PC-3 (cell line): ENCODE measurements around the gene ANTXR2. TPM values are rescaled to one million over a fixed set of nuclear protein-coding genes. Genes with fewer than 3 reads are reported as not detected.

Experiments
- ATAC-seq: fragments of 200-7000 bp; cut with Tn5 transposase; 2 replicates; pipeline ENCODE4 v1.9.1; 2020; ENCODE audit warnings: mild to moderate bottlenecking, moderate library complexity
- BruUV-seq: library from RNA; stranded (reverse); fragments of 400-500 nt; replicated peaks from 2 replicates; lab custom pipeline; 2021; lab: Mats Ljungman, UMichigan
- CTCF ChIA-PET: fragments of 300-600 bp; sonication (Branson Sonifier 250); formaldehyde crosslinking; loops from one replicate; lab custom pipeline; 2022; ENCODE audit warnings: antibody characterized with exemption; lab: Charles Lee
- POLR2A ChIA-PET: fragments of 300-600 bp; sonication (Branson Sonifier 250); formaldehyde crosslinking; loops from one replicate; lab custom pipeline; 2022; ENCODE audit warnings: antibody characterized with exemption; ENCODE audit not compliant: unreplicated experiment; lab: Charles Lee
- DNase-seq: peaks from one replicate; pipeline ENCODE4 v3.0.0-alpha.2; 2015
- H2AFZ ChIP-seq: fragments of 300-600 bp; sonication (generic); 2 replicates; pipeline ENCODE4 v1.6.0; 2016; ENCODE audit warnings: antibody characterized with exemption, low read length
- H3F3A ChIP-seq: fragments of 300-600 bp; sonication (generic); one replicate; pipeline ENCODE4 v1.6.0; 2017; ENCODE audit warnings: antibody characterized with exemption, low read length, control low read depth, mild to moderate bottlenecking; ENCODE audit not compliant: unreplicated experiment
- H3K27ac ChIP-seq: fragments of 300-600 bp; sonication (generic); 2 replicates; pipeline ENCODE4 v1.5.1; 2016; ENCODE audit warnings: mild to moderate bottlenecking, low read length
- H3K27me3 ChIP-seq: fragments of 300-600 bp; sonication (generic); 2 replicates; pipeline ENCODE4 v1.6.1; 2016; ENCODE audit warnings: low read length, mixed read lengths
- H3K36me3 ChIP-seq: fragments of 300-600 bp; sonication (generic); 2 replicates; pipeline ENCODE4 v1.6.1; 2016; ENCODE audit warnings: low read depth, mixed run types, low read length, mixed read lengths
- H3K4me1 ChIP-seq: fragments of 300-600 bp; sonication (generic); 2 replicates; pipeline ENCODE4 v1.5.1; 2016; ENCODE audit warnings: low read length; ENCODE audit not compliant: insufficient read depth
- H3K4me2 ChIP-seq: fragments of 300-600 bp; sonication (generic); 2 replicates; pipeline ENCODE4 v1.6.0; 2016; ENCODE audit warnings: low read length
- H3K4me3 ChIP-seq: fragments of 300-600 bp; sonication (generic); 2 replicates; pipeline ENCODE4 v1.5.1; 2016; ENCODE audit warnings: mild to moderate bottlenecking, low read length, mixed read lengths
- H3K79me2 ChIP-seq: fragments of 300-600 bp; sonication (generic); 2 replicates; pipeline ENCODE4 v1.6.1; 2017; ENCODE audit warnings: low read length, mixed read lengths
- H3K9ac ChIP-seq: fragments of 300-600 bp; sonication (generic); 2 replicates; pipeline ENCODE4 v1.6.0; 2016; ENCODE audit warnings: mild to moderate bottlenecking, low read length
- H3K9me2 ChIP-seq: fragments of 300-600 bp; sonication (generic); replicated peaks from 2 replicates; pipeline ENCODE4 v1.6.1; 2016; ENCODE audit warnings: mixed run types, low read length, mixed read lengths
- H3K9me3 ChIP-seq: fragments of 300-600 bp; sonication (generic); 2 replicates; pipeline ENCODE4 v1.6.1; 2016; ENCODE audit warnings: low read length, mixed read lengths
- H4K20me1 ChIP-seq: fragments of 300-600 bp; sonication (generic); 2 replicates; pipeline ENCODE4 v1.6.1; 2016; ENCODE audit warnings: low read length, mixed read lengths
- CTCF ChIP-seq: fragments of 300-600 bp; sonication (generic); conservative IDR thresholded peaks from 2 replicates; pipeline ENCODE4 v1.5.1; 2017; ENCODE audit warnings: antibody characterized with exemption, low read depth, mild to moderate bottlenecking, low read length
- EZH2 ChIP-seq: fragments of 300-600 bp; sonication (generic); IDR thresholded peaks from one replicate; pipeline ENCODE4 v1.6.1; 2017; ENCODE audit warnings: antibody characterized with exemption, mild to moderate bottlenecking, low read length; ENCODE audit not compliant: unreplicated experiment
- EZH2phosphoT487 ChIP-seq: fragments of 300-600 bp; sonication (generic); IDR thresholded peaks from 2 replicates; pipeline ENCODE4 v1.6.1; 2018; ENCODE audit warnings: mild to moderate bottlenecking, antibody characterized with exemption, low read length, borderline replicate concordance
- intact Hi-C: fragments of 100-400 bp; cut with micrococcal nuclease; formaldehyde crosslinking; loops from 2 replicates; pipeline ENCODE4 v1.9.0; 2023
- total RNA-seq: library from RNA; depleted of rRNA; stranded (reverse); fragments of >200 nt; gene quantifications from 2 replicates; pipeline ENCODE4 v1.2.3, GENCODE V29; 2014

ANTXR2 gene
- total RNA-seq, 1 experiment from 2014 or later: 43.9 TPM

DNA sequence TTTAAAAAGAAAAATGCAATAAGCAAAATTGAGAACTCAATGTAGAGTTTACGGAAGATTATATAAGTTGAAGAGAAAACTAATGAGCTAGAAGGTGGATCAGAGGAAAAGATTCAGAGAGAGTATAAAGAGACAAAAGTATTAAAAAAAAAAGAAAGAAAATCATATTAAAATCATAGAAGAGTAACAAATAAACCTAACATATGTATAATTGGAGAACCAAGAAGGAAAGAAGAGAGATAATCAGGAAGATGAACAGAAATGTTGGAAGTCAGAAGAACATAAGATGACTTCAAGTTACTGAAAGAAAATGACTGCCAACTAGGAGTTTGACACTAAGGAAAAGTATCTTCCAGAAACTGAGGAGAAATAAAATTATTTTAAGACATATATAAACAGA, 34.3 kb upstream of the ANTXR2 start:
- CTCF ChIA-PET: no interaction called here
- Histone ChIP-seq H3K4me2 (no peak overlapping the region), H3K79me2 (no peaks in the 10 kb centered on the region), H4K20me1 (no peaks in the 10 kb centered on the region), H3K4me3 (no peak overlapping the region), H3K9me3 (no peaks in the 10 kb centered on the region), H3K36me3 (no peaks in the 10 kb centered on the region; the same call in 1 of the 2 replicates), H3K27me3 (no peaks in the 10 kb centered on the region), H3K4me1 (no peaks in the 10 kb centered on the region), H2AFZ (no peak overlapping the region), H3K9me2 (no peaks in the 10 kb centered on the region), H3K27ac (no peak overlapping the region), H3K9ac (no peak overlapping the region), H3F3A (no peaks in the 10 kb centered on the region)
- DNase-seq (no peak), ATAC-seq (no peak)
- POLR2A ChIA-PET: no interaction called here
- intact Hi-C loops: no loop called here
- no TSS peak for BruUV-seq
- TF ChIP-seq CTCF (no peak), EZH2 (no peak), EZH2phosphoT487 (no peak)

- no peaks in the 10 kb centered on the region for H3K9me2 ChIP-seq
- H3K36me3 ChIP-seq: no peaks in the 10 kb centered on the region; the same call in 1 of the 2 replicates
- H3K4me1 ChIP-seq: peaks cover 24% of the 10 kb centered on the region
- H3K9ac ChIP-seq: no peak overlapping the region
- no peak overlapping the region for H3K27ac ChIP-seq
- no peak overlapping the region for H3K4me2 ChIP-seq
- no TSS peak for BruUV-seq
- intact Hi-C loops: no loop called here
- no peak for TF ChIP-seq CTCF
- no peak for TF ChIP-seq EZH2phosphoT487
- no peak for TF ChIP-seq EZH2
- ChIA-PET CTCF (no interaction called here), POLR2A (no interaction called here)
- H3F3A ChIP-seq: peaks cover 7% of the 10 kb centered on the region
- H3K4me3 ChIP-seq: no peak overlapping the region
- no peak for ATAC-seq
- no peaks in the 10 kb centered on the region for H3K79me2 ChIP-seq
- H4K20me1 ChIP-seq: no peaks in the 10 kb centered on the region
- no peaks in the 10 kb centered on the region for H3K27me3 ChIP-seq
- no peak overlapping the region for H2AFZ ChIP-seq
- H3K9me3 ChIP-seq: no peaks in the 10 kb centered on the region
- DNase-seq: no peak
These were observed 31.9 kb upstream of the ANTXR2 start for GRCh38 chr4:80104927-80105326.

- Histone ChIP-seq H3K79me2 (no peaks in the 10 kb centered on the region), H2AFZ (no peak overlapping the region), H3K27me3 (no peaks in the 10 kb centered on the region), H3K9me3 (no peaks in the 10 kb centered on the region), H3K9ac (no peak overlapping the region), H3F3A (peaks cover 7% of the 10 kb centered on the region), H3K9me2 (no peaks in the 10 kb centered on the region), H3K27ac (no peak overlapping the region), H3K4me1 (peaks cover 33% of the 10 kb centered on the region), H4K20me1 (no peaks in the 10 kb centered on the region), H3K4me3 (no peak overlapping the region), H3K4me2 (no peak overlapping the region), H3K36me3 (no peaks in the 10 kb centered on the region; the same call in 1 of the 2 replicates)
- DNase-seq (no peak), ATAC-seq (no peak)
- ChIA-PET POLR2A (no interaction called here), CTCF (no interaction called here)
- BruUV-seq: no TSS peak
- no peak for TF ChIP-seq CTCF
- TF ChIP-seq EZH2: no peak
- no peak for TF ChIP-seq EZH2phosphoT487
- intact Hi-C loops: no loop called here
These were observed 30.6 kb upstream of the ANTXR2 start for GRCh38 chr4:80103629-80104028.
